Left renal pelvis (tissue), 4 donors: Measurements from ENCODE around the gene SCAF1. TPM values are rescaled to one million over a fixed set of nuclear protein-coding genes. Genes with fewer than 3 reads are reported as not detected.

Experiments used
- DNase-seq, 4 donors: peaks; one replicate each; pipeline ENCODE4 v3.0.0-alpha.2; 2013; ENCODE audit warnings: low read depth in 4 of 4, low spot score in 3 of 4
- polyA plus RNA-seq, 4 donors: library from polyadenylated mRNA; unstranded; fragments of 120-200 nt; gene quantifications; one replicate each; pipeline ENCODE4 v1.2.1, GENCODE V29; 2013; ENCODE audit not compliant: insufficient read length in 4 of 4

SCAF1 gene
- polyA plus RNA-seq, 4 donors, result 28.7 to 45.5 (median 31.3) TPM

GRCh38 chr19:49664171-49665035 is 22.4 kb downstream of the SCAF1 start:
- no peak for DNase-seq

- DNase-seq, result no peak
Measured at GRCh38 chr19:49665036-49665350, 23.0 kb downstream of the SCAF1 start.

GRCh38 chr19:49665351-49666119 is 23.5 kb downstream of the SCAF1 start, which contains the start of the genes BCL2L12 and IRF3:
BCL2L12 (plus strand) TSS chr19:49665933; CDS start chr19:49666693, 760 bp downstream.
IRF3 (minus strand) TSS chr19:49665857; CDS start chr19:49664838, 1,019 bp downstream.
- DNase-seq, result peak; percentile 93 to 96 (median 94)

DNA sequence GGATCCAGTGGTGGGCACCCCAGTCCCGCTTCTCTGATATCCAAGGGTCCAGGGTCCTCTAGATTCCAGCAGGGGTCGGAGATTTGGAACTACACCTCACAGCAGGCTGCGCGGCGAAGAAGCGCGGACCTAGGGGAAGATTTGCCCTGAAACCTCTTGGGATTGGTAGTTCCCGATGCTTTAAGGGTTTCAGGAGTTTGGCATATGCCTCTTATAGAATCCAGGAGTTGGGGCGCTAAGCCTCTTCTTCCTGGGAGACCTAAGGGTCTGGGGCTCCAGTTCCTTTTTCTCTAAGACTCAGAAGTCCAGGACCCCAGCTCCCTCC is 24.1 kb downstream of the SCAF1 start:
- DNase-seq, result no peak

- DNase-seq, result no peak
Measured at GRCh38 chr19:49667473-49667872, 25.5 kb downstream of the SCAF1 start.

DNA sequence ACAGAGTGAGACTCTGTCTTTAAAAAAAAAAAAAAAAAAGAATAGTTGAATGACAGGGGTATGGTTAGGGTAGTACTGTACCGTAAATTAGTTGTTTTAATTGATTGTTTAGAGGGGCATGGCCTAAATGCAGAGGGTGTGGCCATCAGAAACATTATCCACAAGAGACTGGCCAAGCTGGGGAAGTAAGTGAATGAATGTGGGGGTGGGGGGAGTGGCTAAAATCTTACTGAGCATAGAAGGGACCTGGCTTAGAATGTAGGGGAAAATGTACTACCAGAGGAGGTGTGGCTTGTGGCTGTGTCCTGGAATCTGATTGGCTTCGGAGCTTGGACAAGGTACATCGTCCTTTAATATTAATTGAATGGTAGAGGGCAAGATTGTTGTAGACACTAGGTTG is 27.5 kb downstream of the SCAF1 start:
- DNase-seq, result no peak

GRCh38 chr19:49672131-49672919 is 30.3 kb downstream of the SCAF1 start:
- no peak for DNase-seq

GRCh38 chr19:49676136-49676783 is 34.3 kb downstream of the SCAF1 start:
- DNase-seq, result peak in 2 of 4 donors; percentile 85 to 87

DNA sequence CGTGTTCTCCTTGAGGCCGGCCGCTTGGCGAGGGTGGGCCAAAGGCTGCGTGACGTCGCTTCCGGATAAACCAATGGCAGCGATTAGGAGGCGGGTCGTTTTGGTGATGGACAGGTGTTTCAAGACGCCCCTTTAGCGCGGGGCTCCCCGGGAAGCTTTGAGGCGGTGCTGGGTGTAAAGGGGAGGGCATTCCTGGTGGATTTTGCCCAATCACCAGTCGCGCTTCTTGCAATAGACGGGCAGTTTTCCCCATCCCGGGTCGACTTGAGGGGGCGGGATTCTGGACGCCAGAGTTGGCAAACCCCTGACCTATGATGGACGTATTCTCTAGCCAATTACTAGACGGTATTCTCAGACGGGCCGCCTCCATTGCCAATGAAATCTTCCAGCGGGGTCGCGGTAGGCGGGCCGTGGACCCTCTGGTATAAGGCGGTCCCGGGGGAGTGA is 34.8 kb downstream of the SCAF1 start:
- peak; percentile 100 for DNase-seq

GRCh38 chr19:49677231-49677900 is 35.4 kb downstream of the SCAF1 start, which contains the start of gene PRMT1:
PRMT1 (plus strand) TSS chr19:49677271; CDS start chr19:49677281, 10 bp downstream.
- no peak for DNase-seq

DNA sequence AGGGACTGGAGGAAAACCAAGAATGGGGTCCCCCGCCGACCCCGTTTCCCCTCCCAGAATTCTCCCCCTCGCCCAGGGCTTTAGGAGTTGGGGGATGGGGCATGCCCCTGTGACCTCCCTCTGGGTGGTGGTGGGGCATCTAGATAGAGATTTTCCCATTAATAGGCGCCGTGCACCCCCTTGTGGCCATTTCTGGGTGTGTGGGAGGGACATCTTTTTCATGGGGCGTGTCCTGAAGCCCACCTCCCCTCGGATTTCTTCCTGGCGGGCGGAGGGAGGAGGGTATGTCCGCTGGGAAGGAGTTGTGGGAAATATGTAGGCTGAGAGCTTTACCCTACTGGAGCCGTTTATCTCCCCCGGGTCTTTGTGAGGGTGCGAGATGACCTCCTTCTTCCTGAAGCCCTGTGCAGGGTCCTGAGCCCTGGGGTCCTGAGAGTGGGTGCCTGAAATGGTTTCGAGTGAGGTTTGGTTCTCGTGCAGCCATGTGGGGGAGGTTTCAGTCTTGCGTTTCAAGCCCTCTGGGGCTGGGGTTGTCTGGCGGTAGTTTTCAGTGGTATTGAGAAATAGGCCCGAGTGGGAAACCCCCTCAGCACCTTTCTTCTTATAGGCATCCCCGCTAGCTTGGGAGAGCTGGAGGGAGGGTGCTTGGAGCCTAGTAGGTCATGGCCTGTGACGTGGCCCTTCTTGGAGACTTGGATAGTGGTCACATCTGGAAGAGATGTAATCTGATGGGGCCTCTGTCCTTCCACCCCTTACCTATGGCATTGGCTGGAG is 36.1 kb downstream of the SCAF1 start:
- peak in 1 of 4 donors; percentile 72 for DNase-seq

DNA sequence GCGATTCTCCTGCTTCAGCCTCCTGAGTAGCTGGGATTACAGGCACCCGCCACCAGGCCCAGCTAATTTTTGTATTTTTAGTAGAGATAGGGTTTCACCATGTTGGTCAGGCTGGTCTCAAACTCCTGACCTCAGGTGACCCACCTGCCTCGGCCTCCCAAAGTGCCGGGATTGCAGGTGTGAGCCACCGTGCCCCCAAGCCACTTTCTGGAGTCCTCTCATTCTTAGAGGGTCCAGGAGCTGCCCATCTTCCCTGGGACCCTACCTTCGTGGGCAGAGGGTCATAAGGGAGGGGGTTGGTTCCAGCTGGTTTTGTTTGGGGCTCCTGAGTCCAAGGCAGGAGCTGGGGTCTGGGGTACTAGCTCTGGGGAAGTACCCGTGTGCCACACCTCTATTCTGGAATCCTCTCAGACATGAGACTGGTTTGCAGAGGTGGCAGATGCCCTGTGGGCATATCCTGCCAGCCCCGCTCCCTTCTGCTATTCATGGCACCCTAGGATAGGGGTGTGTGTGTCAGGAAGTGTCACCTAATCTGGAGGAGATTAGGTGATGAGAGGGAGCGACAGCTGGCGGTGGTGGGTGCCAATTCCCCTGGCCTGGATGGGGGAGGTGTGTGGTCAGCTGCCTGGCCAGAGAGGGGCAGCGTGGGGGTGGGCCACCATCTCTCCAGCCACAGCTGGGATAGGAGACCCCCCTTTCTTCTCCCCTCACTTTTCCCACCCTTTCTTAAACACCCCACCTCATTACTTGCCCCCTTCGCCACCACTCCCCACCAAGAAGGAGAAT is 37.2 kb downstream of the SCAF1 start:
- no peak for DNase-seq

DNA sequence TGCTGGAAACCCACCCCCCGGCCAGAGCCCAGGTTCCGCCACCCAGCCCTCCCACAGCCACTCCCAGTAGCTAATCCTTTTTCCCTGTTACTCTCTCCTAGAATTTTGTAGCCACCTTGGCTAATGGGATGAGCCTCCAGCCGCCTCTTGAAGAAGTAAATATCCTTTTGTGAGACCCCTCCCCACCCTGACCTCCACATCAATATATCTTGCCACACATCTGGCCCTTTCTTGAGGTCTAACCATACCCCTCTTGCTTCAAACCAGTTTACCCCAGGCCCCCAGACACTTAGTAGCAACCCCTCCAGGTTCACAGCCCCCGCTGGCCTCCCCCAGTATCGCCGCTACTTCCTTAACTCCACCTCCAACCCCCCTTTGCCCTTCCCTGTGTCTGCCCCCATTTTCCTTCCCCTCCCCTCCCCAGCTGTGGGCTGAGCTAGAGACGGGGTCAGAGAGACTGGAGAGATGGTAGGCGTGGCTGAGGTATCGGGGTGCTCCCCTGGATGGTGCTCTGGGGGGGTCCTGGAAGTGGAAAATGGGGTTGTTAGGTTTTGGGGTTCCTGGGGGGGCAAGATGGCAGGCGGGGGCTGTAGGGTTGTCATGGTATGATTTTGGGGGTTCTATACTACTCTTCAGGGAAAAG is 37.9 kb downstream of the SCAF1 start:
- DNase-seq, result no peak

- DNase-seq, result peak; percentile 79 to 87 (median 83)
Measured at GRCh38 chr19:49680421-49681351, 38.7 kb downstream of the SCAF1 start.

GRCh38 chr19:49681830-49682229 is 39.8 kb downstream of the SCAF1 start:
- DNase-seq, result no peak

DNA sequence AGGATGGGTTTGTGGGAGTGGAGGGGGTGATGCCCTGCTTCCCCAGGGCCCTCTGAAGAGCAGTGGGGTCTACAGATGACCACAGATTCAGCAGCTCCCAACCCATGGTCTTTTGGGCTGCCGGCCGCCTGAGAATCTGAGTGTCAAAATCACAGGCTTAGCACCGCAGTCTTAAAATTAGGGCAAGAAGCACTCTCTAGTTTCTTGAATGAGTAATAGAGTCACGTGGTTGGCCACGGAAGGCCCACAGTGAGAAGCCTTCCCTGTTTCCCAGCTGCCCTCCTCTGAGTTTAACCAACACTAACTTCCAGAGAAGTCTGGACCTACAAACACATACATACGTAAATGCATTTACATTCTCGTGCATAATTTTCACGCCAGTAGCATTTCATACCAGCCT is 40.3 kb downstream of the SCAF1 start:
- no peak for DNase-seq

DNA sequence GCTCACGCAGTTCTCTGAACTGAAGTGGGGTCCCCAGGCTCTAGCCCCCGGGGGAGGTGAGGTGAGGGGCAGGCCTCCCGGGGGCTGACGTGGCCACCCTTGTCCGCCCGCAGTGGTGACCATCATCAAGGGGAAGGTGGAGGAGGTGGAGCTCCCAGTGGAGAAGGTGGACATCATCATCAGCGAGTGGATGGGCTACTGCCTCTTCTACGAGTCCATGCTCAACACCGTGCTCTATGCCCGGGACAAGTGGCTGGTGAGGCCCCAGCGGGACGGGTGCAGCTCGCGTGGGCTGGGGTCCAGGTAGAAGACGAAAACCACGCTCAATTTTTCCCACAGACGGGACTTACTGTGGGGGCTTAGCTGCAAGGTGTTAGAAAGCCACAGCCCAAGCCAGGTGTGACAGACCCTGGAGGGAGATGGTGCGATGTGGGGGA is 41.8 kb downstream of the SCAF1 start:
- DNase-seq, result no peak
